GM10248 (cell line): Measurements from ENCODE around the gene RHAG.

Experiments
- CTCF ChIA-PET: fragments of 300-600 bp; sonication (Branson Sonifier 250); formaldehyde crosslinking; extraction: SDS; loops from one replicate; lab custom pipeline; 2021; ENCODE audit warnings: antibody characterized with exemption; lab: Yijun Ruan, JAX
- POLR2A ChIA-PET: fragments of 350-650 bp; sonication (Branson Sonifier 250); formaldehyde crosslinking; extraction: SDS; loops from one replicate; lab custom pipeline; 2020; ENCODE audit warnings: antibody characterized with exemption; lab: Yijun Ruan, JAX
- DNase-seq: peaks from one replicate; pipeline ENCODE4 v3.0.0; 2012; ENCODE audit errors: extremely low spot score
- CTCF ChIP-seq: IDR thresholded peaks from 2 replicates; pipeline ENCODE4 v1.5.1; 2012; ENCODE audit warnings: mild to moderate bottlenecking, low read depth; ENCODE audit errors: extremely low read depth, missing control alignments, control extremely low read depth

The RHAG gene

GRCh38 chr6:49649988-49650387, 13.3 kb upstream of the RHAG start:
- no peak for DNase-seq
- ChIA-PET POLR2A (no interaction called here), CTCF (interaction anchor here (1.0 kb wide), 1 partner anchor 30 kb away, joined by 3 read pairs; no protein-coding TSS in a partner anchor)
- TF ChIP-seq CTCF = no peak

- TF ChIP-seq CTCF = no peak
- ChIA-PET CTCF (interaction anchor here (0.9 to 1.3 kb wide), 2 partner anchors 13 to 23 kb away, joined by 3 read pairs; no protein-coding TSS in a partner anchor), POLR2A (no interaction called here)
- no peak for DNase-seq
Measured at GRCh38 chr6:49648036-49648435, 11.4 kb upstream of the RHAG start.

- POLR2A ChIA-PET = no interaction called here
- CTCF ChIA-PET = interaction anchor here (0.9 to 1.3 kb wide), 2 partner anchors 12 to 23 kb away, joined by 3 read pairs; no protein-coding TSS in a partner anchor
- no peak for TF ChIP-seq CTCF
- no peak for DNase-seq
Measured at GRCh38 chr6:49647476-49647875, 10.8 kb upstream of the RHAG start.

- ChIA-PET CTCF (interaction anchor here (1.3 kb wide), 1 partner anchor 22 kb away, joined by 3 read pairs; no protein-coding TSS in a partner anchor), POLR2A (no interaction called here)
- DNase-seq = no peak
- TF ChIP-seq CTCF = no peak
Measured at GRCh38 chr6:49646942-49647341, 10.3 kb upstream of the RHAG start.

GRCh38 chr6:49646130-49646824, 9.6 kb upstream of the RHAG start:
- CTCF ChIA-PET = interaction anchor here (1.3 kb wide), 1 partner anchor 23 kb away, joined by 3 read pairs; no protein-coding TSS in a partner anchor
- DNase-seq = no peak
- no peak for TF ChIP-seq CTCF
- POLR2A ChIA-PET = no interaction called here

GRCh38 chr6:49645139-49645538, 8.5 kb upstream of the RHAG start:
- ChIA-PET POLR2A (no interaction called here), CTCF (no interaction called here)
- TF ChIP-seq CTCF = no peak
- no peak for DNase-seq
